H1 (cell line): ENCODE measurements around the gene PRPF4. TPM values are rescaled to one million over a fixed set of nuclear protein-coding genes. Genes with fewer than 3 reads are reported as not detected.

Experiments
- NRF1 ChIP-seq: IDR thresholded peaks from 2 replicates; pipeline ENCODE4 v1.6.1; 2011; ENCODE audit warnings: mild to moderate bottlenecking, low read depth, low read length, improper control_type of control experiment
- polyA plus RNA-seq, 7 experiments: library from polyadenylated mRNA; depleted of rRNA in 3 of 7; stranded (reverse) in 5 of 7; unstranded in 2 of 7; fragments of >200 nt in 5 of 7; fragments of 200-250 nt in 2 of 7; gene quantifications; 1 replicate in 5 of 7; 2 replicates in 1 of 7; 4 replicates in 1 of 7; pipeline versions ENCODE4 v1.2.1 to v1.2.3, GENCODE V29; 2011 to 2013; ENCODE audit warnings: missing spikeins in 2 of 7, mixed read lengths in 2 of 7
- total RNA-seq: library from RNA; stranded (reverse); fragmentation: NEBNext Ultra II Directional; extraction: Animal tissue kit (Norgen Biotek cat#: 25700); gene quantifications from 2 replicates; pipeline ENCODE4 v1.2.1, GENCODE V29; 2021

PRPF4 gene
- total and polyA plus RNA-seq, 2 of the 8 experiments (the other 6 are each of a cell fraction or from before 2014, with no cell fraction given), result 15.2 to 33.4 TPM

DNA sequence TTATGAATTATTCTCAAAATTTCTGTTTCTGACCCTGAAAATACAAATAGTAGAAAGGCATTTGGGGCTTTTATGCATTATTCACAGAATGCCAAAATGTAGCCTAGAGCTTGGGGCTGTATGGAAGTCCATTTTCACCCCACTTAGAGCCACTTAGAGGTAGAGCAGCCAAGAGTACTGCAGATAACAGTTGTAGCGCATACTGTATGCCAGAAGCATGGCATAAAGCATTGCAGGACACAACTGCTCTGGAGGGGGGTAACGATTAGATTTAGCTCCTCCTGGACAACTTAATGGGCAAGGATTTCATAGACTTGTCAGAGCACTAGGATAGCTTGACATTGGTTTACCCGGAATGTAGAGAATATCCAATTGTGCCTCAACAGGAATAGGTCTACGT is 38.4 kb upstream of the PRPF4 start (continued):
- no peak for TF ChIP-seq NRF1
- TF ChIP-seq, all 59 proteins: peak for 0
